Measurements from ENCODE around the gene RIC8A. TPM values are rescaled to one million over a fixed set of nuclear protein-coding genes. Genes with fewer than 3 reads are reported as not detected.

Gene RIC8A
- total RNA-seq, 2 donors from 2014 or later: 77.1 to 92.6 TPM

DNA sequence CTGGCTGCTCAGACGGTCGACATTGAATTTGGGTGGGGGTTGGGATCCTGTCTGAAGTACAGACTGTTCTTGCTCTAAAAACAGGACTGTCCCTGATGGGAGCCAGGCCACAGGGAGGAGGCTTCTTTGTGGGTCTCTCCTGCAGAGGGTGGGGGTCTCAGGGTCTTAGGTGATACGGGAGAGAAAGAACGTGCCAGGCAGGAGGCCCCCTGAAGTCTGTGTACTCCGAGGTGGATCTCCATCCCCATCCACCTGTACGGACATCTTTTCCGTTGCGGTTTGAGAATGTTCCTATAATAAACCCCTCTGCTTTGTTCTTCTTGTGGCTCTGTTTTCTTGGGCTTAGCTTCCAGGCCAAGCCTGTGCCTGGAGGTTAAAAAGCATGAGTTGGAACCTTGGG lies 45.2 kb downstream of the RIC8A start:
- DNase-seq: no peak
- no peak for TF ChIP-seq CTCF (conservative IDR thresholded peaks at IDR 0.05)
- H3K4me3 ChIP-seq (ENCODE audit: low read length): no peak overlapping the region
- H3K4me1 ChIP-seq (ENCODE audit: control insufficient read depth, insufficient read depth, low read length): no peaks in the 10 kb centered on the region
- no peak overlapping the region for H3K27ac Mint-ChIP-seq
- no peaks in the 10 kb centered on the region for H3K27me3 ChIP-seq (ENCODE audit: control insufficient read depth, insufficient read depth, low read length, poor library complexity, severe bottlenecking)
- H3K36me3 Mint-ChIP-seq (ENCODE audit: low read depth): peaks cover 51% of the 10 kb centered on the region
- no peaks in the 10 kb centered on the region for H3K9me3 Mint-ChIP-seq
- no peak overlapping the region for H3K9ac ChIP-seq (ENCODE audit: extremely low read depth, low read length, poor library complexity, severe bottlenecking)
- no peaks in the 10 kb centered on the region for H3K4me1 Mint-ChIP-seq
- H3K4me3 Mint-ChIP-seq: no peak overlapping the region
- peaks cover 54% of the 10 kb centered on the region for H3K36me3 ChIP-seq (ENCODE audit: control insufficient read depth, insufficient read depth, low read length)
- H3K27me3 Mint-ChIP-seq (ENCODE audit: insufficient read depth): peaks cover 2% of the 10 kb centered on the region
- no peak overlapping the region for H3K27ac ChIP-seq (ENCODE audit: low read depth, low read length)
- H3K9me3 ChIP-seq (ENCODE audit: control insufficient read depth, low read length): no peaks in the 10 kb centered on the region
- WGBS, 2 experiments (ENCODE audit: insufficient coverage in 1 of 2, insufficient read length in 1 of 2): 96 to 97% methylated on average over 6 to 8 of the region's 8 CpGs

DNA sequence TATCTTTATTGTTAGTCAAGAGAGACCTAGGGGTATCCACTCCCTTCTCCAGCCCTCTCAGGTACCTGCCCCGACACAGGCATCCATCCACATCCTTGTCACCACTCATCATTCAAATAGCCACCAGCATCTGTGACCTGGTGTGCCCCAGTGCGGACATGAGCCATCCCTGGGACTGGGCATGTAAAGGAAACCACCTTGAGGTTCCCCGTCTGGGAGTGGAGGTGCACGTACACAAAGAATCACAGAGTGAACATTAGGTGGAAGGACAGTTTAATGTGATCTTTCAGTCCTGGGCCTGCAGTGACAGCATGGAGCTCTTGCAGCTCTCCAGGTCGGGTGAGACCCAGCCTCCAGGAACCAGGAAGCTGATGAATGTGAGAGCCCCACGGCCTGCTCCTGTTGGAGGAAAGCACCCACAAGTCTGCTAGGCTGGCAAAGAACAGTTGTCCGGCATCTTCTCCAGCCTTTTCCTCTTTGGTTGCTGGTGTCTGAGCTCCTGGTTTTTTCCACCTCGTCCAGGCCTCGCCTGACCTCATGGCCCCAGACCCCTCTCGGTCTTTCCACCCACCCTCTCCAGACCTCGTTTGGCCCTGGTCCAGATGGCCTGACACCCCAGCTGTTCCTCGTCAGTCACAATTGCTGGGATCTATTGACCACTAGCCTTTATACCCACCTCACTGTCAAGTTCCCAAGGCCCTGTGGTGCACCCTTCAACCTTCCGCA lies 45.8 kb downstream of the RIC8A start:
- Mint-ChIP-seq H3K4me1 (no peaks in the 10 kb centered on the region), H3K27ac (no peak overlapping the region), H3K36me3 (ENCODE audit: low read depth) (peaks cover 45% of the 10 kb centered on the region), H3K4me3 (no peak overlapping the region), H3K9me3 (no peaks in the 10 kb centered on the region), H3K27me3 (ENCODE audit: insufficient read depth) (peaks cover 2% of the 10 kb centered on the region)
- WGBS, 2 experiments (ENCODE audit: insufficient coverage in 1 of 2, insufficient read length in 1 of 2): 92% methylated on average over 11 to 13 of the region's 13 CpGs
- H3K27me3 ChIP-seq (ENCODE audit: control insufficient read depth, insufficient read depth, low read length, poor library complexity, severe bottlenecking): no peaks in the 10 kb centered on the region
- peak; percentile 32 for DNase-seq
- no peaks in the 10 kb centered on the region for H3K4me1 ChIP-seq (ENCODE audit: control insufficient read depth, insufficient read depth, low read length)
- TF ChIP-seq CTCF (conservative IDR thresholded peaks at IDR 0.05): no peak
- no peak overlapping the region for H3K4me3 ChIP-seq (ENCODE audit: low read length)
- H3K36me3 ChIP-seq (ENCODE audit: control insufficient read depth, insufficient read depth, low read length): peaks cover 48% of the 10 kb centered on the region
- H3K27ac ChIP-seq (ENCODE audit: low read depth, low read length): no peak overlapping the region
- H3K9me3 ChIP-seq (ENCODE audit: control insufficient read depth, low read length): no peaks in the 10 kb centered on the region
- H3K9ac ChIP-seq (ENCODE audit: extremely low read depth, low read length, poor library complexity, severe bottlenecking): no peak overlapping the region

DNA sequence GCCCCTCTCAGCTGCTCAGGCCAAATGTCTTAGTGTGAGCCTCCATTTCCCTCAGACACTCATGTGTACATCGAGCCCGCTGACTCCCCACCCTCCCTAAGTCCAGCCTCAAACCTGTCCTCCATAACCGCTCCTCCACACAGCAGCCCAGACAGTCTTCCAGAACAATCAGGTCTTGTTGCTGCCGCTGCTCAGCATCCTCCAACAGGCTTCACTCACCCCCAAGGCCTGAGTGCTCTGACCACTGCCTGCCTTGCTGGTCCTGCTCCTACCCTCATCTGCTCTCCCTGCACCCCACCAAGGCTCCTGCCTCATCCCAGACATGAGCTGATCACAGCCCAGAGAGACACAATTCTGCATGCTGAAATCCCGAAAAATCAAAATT lies 46.4 kb downstream of the RIC8A start:
- no peak overlapping the region for H3K4me3 ChIP-seq (ENCODE audit: low read length)
- TF ChIP-seq CTCF (conservative IDR thresholded peaks at IDR 0.05): no peak
- no peaks in the 10 kb centered on the region for H3K4me1 Mint-ChIP-seq
- H3K27ac ChIP-seq (ENCODE audit: low read depth, low read length): no peak overlapping the region
- WGBS, 2 experiments (ENCODE audit: insufficient coverage in 1 of 2, insufficient read length in 1 of 2): 97 to 100% methylated on average over 4 of the region's 5 CpGs
- H3K9me3 ChIP-seq (ENCODE audit: control insufficient read depth, low read length): no peaks in the 10 kb centered on the region
- H3K9ac ChIP-seq (ENCODE audit: extremely low read depth, low read length, poor library complexity, severe bottlenecking): no peak overlapping the region
- DNase-seq: no peak
- peaks cover 39% of the 10 kb centered on the region for H3K36me3 Mint-ChIP-seq (ENCODE audit: low read depth)
- H3K27me3 ChIP-seq (ENCODE audit: control insufficient read depth, insufficient read depth, low read length, poor library complexity, severe bottlenecking): no peaks in the 10 kb centered on the region
- peaks cover 42% of the 10 kb centered on the region for H3K36me3 ChIP-seq (ENCODE audit: control insufficient read depth, insufficient read depth, low read length)
- peaks cover 2% of the 10 kb centered on the region for H3K27me3 Mint-ChIP-seq (ENCODE audit: insufficient read depth)
- H3K4me3 Mint-ChIP-seq: no peak overlapping the region
- H3K9me3 Mint-ChIP-seq: no peaks in the 10 kb centered on the region
- no peaks in the 10 kb centered on the region for H3K4me1 ChIP-seq (ENCODE audit: control insufficient read depth, insufficient read depth, low read length)
- H3K27ac Mint-ChIP-seq: no peak overlapping the region
